HG03432 (cell line): Measurements from ENCODE around the gene HDDC3.
A peak's percentile ranks its signal among the peaks of the same experiment; 100 is the strongest.
"Not testable (repeated sequence)": the region's sequence is repeated elsewhere in the genome, so short reads cannot be mapped to it uniquely, and the experiment has no call there.

Experiments used
- ATAC-seq: cut with Tn5 transposase; IDR thresholded peaks from one replicate; pipeline ENCODE4 v1.9.1; 2021; ENCODE audit warnings: mild to moderate bottlenecking, moderate library complexity; ENCODE audit not compliant: unreplicated experiment

Gene HDDC3

DNA sequence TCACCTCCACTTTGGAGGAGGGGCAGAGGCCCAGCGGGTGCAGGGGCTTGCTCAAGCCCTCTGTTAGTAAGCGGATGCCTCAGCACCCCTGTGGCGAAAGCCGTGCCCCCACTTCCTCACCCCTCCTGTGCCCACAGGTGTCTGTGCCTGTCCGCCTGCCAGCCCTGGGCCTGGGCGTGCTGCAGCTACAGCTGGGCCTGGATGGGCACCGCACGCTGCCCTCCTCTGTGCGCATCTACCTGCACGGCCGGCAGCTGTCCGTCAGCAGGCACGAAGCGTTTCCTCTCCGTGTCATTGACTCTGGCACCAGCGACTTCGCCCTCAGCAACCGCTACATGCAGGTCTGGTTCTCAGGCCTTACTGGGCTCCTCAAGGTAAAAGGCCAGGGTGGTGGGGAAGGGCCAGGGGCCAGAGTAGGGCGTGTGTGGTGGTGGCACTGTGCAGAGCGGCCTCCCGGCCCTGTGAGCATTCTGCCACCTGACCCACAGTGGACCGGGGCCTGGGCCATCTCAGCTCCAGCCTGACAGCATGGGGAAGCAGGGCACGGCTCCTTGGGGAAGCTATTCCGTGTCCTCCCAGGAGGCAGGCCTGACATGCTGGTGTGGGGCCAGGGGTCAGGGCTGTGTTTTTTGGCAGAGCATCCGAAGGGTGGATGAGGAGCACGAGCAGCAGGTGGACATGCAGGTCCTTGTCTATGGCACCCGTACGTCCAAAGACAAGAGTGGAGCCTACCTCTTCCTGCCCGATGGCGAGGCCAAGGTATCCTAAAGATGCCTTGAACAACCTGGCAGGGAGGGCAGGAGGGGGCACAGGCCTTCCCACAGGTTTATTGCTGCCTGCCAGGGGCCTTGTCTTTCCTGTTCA, 20.2 kb downstream of the HDDC3 start:
- no peak for ATAC-seq

DNA sequence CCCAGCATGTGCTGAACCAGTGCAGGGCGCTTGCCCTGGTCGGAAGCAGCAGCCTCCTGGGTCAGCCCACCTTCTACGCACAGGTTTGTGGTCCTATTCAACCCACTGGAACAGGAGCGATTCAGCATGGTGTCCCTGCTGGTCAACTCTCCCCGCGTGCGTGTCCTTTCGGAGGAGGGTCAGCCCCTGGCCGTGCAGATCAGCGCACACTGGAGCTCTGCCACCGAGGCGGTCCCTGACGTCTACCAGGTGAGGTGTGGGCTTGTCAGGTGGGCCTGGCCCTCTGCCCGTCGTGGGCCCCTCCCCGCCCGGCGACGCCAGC, 21.1 kb downstream of the HDDC3 start:
- ATAC-seq, result no peak

- no peak for ATAC-seq
Measured at GRCh38 chr15:90910441-90911301, 21.7 kb downstream of the HDDC3 start.

- ATAC-seq, result no peak
Measured at GRCh38 chr15:90909976-90910375, 22.4 kb downstream of the HDDC3 start.

- ATAC-seq, result not testable (repeated sequence)
Measured at GRCh38 chr15:90909449-90909848, 22.9 kb downstream of the HDDC3 start.

- no peak for ATAC-seq
Measured at GRCh38 chr15:90907838-90908507, 24.4 kb downstream of the HDDC3 start.

DNA sequence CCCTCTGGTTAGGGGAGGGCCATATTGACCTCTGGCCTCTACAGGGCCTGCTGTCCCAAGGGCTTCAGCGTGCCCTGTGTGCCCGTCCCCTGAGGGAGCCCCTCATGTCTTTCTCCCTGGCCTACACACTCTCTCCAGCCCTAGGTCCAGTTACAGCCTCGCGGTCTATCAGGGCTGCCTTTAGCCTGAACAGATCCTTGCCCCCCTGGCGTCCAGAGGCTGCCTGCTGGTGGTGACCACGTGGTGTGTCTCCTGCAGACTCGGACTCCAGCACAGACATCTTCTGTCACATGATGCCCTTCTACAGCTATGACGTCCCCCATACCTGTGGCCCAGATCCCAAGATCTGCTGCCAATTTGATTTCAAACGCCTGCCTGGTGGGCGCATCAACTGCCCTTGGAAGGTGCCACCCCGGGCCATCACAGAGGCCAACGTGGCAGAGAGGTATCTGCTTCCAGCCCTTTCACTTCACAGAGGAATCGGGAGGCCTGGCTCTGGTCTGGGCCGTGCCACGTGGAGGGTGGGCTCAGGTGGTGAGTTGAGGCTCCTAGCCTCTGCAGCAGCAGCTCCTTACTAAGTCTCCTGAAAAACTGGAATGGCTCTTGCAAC, 25.2 kb downstream of the HDDC3 start:
- ATAC-seq, result no peak

DNA sequence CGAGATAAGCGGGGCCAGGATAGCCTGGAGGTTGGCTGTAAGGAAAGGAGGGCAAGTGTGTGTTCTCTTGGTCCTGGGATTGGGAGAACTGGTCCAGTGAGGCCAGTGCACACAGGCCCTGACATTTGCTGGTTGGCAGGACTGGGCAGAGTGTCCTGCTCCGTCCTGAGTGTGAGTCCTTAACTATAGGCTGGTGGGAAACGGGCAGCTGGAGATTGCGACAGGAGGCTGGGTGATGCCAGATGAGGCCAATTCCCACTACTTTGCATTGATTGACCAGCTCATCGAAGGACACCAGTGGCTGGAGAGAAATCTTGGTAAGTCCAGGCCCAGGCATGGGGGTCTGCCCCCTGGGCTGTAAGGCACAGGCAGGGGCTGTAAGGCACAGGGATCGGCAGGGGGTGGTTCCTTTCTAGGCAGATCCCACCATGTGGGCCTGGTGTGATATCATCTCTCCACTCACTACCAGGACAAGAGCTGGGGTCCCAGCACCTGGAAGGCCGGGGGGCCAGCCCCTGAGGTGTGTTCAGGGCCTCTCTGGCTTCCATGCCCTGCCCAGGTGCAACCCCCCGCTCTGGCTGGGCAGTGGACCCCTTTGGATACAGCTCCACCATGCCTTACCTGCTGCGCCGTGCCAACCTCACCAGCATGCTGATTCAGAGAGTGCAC, 26.0 kb downstream of the HDDC3 start:
- no peak for ATAC-seq

DNA sequence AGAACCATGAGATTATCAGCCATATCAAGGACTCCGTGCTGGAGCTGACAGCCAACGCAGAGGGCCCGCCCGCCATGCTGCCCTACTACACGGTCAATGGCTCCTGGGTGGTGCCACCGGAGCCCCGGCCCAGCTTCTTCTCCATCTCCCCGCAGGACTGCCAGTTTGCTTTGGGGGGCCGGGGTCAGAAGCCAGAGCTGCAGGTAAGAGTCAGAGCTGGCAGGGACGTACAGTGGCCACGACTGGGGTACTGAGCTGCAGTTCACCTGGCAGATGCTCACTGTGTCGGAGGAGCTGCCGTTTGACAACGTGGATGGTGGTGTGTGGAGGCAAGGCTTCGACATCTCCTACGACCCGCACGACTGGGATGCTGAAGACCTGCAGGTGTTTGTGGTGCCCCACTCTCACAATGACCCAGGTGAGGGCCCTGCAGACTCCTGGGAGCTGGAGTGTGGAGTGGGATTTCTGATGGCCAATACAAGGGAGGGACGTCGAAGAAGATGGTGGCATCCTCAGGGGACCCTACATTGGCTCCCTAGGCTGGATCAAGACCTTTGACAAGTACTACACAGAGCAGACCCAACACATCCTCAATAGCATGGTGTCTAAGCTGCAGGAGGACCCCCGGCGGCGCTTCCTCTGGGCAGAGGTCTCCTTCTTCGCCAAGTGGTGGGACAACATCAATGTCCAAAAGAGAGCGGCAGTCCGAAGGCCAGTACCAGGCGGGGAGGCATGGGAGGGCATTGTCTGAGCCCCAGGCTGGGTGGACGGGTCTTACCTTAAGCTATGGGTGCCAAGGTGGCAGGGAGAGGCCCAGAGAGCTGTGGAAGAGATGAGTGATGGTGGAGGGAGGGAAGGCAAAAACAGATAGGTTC, 26.8 kb downstream of the HDDC3 start:
- ATAC-seq, result no peak

DNA sequence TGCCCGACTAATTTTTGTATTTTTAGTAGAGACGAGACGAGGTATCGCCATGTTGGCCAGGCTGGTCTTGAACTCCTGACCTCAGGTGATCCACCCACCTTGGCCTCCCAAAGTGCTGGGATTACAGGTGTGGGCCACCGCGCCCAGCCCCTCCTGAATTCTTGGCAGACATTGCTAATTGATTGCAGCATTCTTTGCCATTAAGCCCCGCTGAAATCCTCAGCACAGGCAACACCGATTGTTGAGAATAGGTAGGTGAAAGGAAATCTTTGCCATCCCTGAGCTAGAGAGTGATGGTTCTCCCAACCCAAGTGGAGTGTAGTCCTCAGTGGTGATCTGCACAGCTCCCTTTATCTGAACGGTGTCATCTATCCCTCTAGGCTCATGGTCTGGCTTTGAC, 27.6 kb downstream of the HDDC3 start:
- ATAC-seq, result no peak

DNA sequence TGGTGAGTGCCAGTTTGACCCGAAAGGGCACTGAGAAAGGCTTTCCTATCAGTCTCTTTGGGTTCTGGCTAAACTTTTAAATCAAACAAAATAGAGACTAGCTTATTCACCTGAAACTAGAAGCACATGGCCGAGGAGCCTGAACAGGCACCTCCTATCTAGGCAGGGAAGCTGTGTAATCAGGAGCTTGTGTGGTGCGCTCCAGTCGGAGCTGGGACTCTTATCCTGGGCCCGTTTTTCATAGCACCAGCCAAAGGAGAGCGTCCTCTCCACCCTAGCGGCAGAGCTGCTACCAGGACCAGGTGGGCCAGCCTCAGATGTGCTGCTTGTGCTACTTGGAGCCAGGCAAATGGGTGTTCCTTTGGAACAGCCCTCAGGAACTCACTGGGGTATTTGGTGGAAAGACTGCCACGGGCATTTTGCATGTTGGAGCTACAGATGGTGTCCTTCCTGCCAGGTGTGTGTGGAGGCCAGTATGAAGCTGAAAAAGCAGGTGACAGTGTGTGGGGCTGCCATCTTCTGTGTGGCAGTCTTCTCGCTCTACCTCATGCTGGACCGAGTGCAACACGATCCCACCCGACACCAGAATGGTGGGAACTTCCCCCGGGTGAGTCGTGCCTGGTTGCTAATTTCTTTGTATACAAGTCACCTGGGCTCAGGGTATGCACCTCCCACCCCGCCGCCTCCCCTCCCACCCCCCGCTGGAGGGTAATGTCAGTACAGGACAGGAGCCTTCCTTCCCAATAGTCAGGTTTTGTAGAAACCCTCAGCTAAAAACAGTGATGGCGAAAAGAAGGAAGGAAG, 28.4 kb downstream of the HDDC3 start:
- ATAC-seq, result no peak

- peak; percentile 56 for ATAC-seq
Measured at GRCh38 chr15:90902840-90903732, 29.3 kb downstream of the HDDC3 start, which contains the start of gene MAN2A2. TSS of gene MAN2A2 (plus strand) at chr15:90903302. CDS start at chr15:90904208, 906 bp downstream.

GRCh38 chr15:90902040-90902839, 30.1 kb downstream of the HDDC3 start:
- peak; percentile 77 for ATAC-seq

DNA sequence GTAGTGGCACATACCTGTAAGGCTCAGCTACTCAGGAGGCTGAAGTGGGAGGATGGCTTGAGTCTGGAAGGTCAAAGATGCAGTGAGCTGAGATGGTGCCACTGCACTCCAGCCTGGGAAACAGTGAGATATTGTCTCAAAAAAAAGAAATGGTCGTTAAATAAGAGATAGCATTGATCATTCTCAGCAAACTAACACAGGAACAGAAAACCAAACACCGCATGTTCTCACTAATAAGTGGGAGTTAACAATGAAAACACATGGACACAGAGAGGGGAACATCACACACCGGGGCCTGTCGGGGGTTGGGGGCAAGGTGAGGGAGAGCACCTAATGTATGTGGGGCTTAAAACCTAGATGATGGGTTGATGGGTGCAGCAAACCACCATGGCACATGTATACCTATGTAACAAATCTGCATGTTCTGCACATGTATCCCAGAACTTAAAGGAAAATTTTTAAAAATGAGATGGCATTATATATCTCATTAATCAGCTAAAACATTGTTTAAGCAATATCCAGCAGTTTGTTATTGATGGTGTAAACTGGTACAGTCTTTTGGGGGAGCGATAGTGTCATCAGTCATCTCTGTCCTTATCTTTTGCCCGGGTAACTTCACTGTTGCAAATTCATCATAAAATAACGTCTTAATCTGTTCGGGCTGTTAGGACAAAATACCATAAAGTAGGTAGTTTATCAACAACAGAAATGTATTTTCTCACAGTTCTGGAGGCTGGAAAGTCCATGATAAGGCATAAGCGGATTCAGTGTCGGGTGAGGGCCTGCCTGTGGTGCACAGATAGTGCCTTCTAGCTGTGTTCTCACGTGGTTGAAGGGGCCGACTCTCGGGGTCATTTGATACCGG, 30.9 kb downstream of the HDDC3 start:
- no peak for ATAC-seq

DNA sequence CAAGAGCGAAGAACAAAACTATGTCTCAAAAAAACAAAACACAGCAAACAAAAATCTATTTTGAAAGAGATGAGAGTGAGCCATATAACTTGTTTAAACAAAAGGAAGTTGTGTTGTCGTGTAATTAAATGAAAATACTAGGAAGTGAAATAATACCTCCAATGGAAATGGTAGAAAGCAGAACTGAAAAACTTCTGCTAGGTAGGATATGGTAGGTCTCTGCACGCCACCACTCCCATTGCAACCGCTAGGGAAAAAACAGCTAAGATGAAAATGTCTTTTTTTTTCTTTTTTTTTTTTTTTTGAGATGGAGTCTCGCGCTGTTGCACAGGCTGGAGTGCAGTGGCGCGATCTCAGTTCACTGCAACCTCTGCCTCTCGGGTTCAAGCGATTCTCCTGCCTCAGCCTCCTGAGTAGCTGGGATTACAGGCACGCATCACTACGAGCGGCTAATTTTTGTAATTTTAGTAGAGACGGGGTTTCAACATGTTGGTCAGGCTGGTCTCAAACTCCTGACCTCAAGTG, 35.2 kb downstream of the HDDC3 start:
- peak; percentile 61 for ATAC-seq
